T47D (cell line): ENCODE results near the gene EDC4.

Source experiments
- DNase-seq, 2 experiments: peaks; one replicate each; pipeline versions ENCODE4 v3.0.0 to v3.0.0-alpha.2; 2011 to 2012; ENCODE audit warnings: low read depth in 1 of 2, low spot score in 1 of 2
- JUND ChIP-seq: IDR thresholded peaks from 2 replicates; pipeline ENCODE4 v1.6.1; 2012; ENCODE audit warnings: low read depth
- in situ Hi-C: cut with HindIII; loops from 2 replicates; pipeline ENCODE4 v1.10.0; 2016; ENCODE audit warnings: low sequenced_read_pairs, low pct_unique_long_range_greater_than_20kb

Gene EDC4

GRCh38 chr16:67883872-67884261 is 11.0 kb downstream of the EDC4 start:
- no peak for TF ChIP-seq JUND
- in situ Hi-C loops: no loop called here
- DNase-seq: peak; percentile 71 to 94

DNA sequence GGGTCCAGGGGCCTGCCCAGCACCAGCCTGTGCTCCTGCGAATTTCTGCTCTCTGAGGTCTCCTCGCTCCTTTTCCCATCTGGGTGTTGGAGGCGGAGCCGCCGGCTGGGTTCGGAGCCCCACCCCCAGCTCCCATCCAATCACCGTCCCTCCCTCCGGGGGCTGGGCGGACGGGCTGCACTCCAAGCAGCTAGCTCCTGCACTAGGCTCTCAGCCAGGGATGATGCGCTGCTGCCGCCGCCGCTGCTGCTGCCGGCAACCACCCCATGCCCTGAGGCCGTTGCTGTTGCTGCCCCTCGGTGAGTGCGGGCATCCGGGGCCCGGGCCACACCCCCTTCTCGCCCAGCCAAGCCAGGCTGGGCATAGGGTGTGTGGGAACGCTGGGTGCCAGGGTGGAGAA is 11.8 kb downstream of the EDC4 start, which contains the start of gene NRN1L:
TSS of gene NRN1L (plus strand) at position 202 of the 400 bp plus-strand sequence. CDS start at position 221, 19 bp downstream.
- DNase-seq: peak in 1 of 2 experiments; percentile 77
- in situ Hi-C loops: no loop called here
- no peak for TF ChIP-seq JUND

- no peak for DNase-seq
- no peak for TF ChIP-seq JUND
- in situ Hi-C loops: no loop called here
Observed at GRCh38 chr16:67885545-67885944, 12.7 kb downstream of the EDC4 start.

DNA sequence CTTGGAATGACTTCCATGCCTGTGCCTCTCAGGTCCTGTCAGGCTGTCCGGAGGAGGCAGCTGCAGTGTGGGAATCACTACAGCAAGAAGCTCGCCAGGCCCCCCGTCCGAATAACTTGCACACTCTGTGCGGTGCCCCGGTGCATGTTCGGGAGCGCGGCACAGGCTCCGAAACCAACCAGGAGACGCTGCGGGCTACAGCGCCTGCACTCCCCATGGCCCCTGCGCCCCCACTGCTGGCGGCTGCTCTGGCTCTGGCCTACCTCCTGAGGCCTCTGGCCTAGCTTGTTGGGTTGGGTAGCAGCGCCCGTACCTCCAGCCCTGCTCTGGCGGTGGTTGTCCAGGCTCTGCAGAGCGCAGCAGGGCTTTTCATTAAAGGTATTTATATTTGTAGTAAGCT is 13.1 kb downstream of the EDC4 start:
- no peak for TF ChIP-seq JUND
- DNase-seq: no peak
- in situ Hi-C loops: no loop called here

- no peak for TF ChIP-seq JUND
- in situ Hi-C loops: no loop called here
Observed at GRCh38 chr16:67886387-67886786, 13.5 kb downstream of the EDC4 start.

DNA sequence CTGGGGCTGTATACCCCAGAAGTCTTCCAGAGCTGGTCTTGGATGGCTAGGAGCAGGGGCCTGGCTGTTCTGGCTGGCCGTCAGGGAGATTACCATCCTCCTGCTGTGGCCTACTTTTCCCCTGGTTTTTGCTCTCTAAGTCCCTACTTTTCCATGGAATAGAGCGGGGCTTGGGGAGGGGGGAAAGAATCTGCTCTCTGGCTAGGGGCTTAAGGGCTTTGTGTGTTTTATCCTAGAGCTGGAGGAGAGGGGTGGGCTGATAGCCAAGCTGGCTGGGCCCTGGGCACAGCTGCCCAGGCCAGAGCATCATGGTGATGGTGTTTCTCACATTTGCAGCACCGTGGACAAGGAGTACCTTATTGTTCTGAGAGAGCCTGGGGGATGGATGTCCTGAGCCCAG is 15.5 kb downstream of the EDC4 start:
- no peak for DNase-seq
- no peak for TF ChIP-seq JUND
- in situ Hi-C loops: no loop called here

More at GRCh38 chr16:67886387-67886786, 13.5 kb downstream of the EDC4 start:
- DNase-seq: no peak

- no peak for DNase-seq
- TF ChIP-seq JUND: no peak
- in situ Hi-C loops: no loop called here
Observed at GRCh38 chr16:67892375-67892774, 19.5 kb downstream of the EDC4 start.

GRCh38 chr16:67892899-67893742 is 20.3 kb downstream of the EDC4 start, which contains the start of gene PSKH1:
PSKH1 (plus strand) TSS chr16:67893254; CDS start chr16:67908750, 15,496 bp downstream.
- in situ Hi-C loops: no loop called here
- TF ChIP-seq JUND: no peak
- DNase-seq: peak; percentile 97 to 99

GRCh38 chr16:67893743-67894399 is 21.0 kb downstream of the EDC4 start:
- TF ChIP-seq JUND: no peak
- in situ Hi-C loops: no loop called here
- DNase-seq: no peak

DNA sequence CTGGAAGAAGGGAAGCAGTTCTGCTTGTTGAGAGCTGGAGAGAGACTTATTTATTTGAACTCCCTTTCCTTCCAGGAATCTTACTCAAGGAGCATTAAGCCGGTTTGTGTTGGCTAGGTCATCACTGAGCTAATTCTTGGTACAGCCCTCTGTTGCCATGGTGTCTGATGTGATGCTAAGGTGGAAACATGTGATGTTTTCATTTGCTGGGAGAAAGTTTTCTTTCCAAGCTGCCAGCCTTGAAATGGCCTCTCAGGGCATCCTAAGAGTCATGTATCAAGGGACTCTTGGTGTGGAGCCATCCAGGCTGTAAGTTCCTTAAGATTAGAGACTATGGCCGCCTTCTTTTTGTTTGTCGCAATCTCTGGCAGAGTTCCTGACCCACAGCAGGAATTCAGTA is 24.4 kb downstream of the EDC4 start:
- in situ Hi-C loops: no loop called here
- no peak for DNase-seq
- no peak for TF ChIP-seq JUND

DNA sequence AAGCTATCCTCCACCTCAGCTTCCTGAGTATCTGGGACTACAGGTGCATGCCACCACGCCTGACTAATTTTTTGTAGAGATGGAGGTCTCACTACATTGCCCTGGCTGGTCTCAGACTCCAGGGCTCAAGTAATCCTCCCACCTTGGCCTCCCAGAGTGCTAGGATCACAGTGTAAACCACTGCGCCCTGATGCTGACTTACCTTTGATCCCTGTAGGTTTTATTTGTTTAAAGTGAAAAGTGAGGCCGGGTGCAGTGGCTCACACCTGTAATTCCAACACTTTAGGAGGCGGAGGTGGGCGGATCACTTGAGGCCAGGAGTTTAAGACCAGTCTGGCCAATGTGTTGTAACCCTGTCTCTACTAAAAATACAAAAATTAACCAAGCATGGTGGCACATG is 28.9 kb downstream of the EDC4 start:
- no peak for TF ChIP-seq JUND
- in situ Hi-C loops: no loop called here
- no peak for DNase-seq

DNA sequence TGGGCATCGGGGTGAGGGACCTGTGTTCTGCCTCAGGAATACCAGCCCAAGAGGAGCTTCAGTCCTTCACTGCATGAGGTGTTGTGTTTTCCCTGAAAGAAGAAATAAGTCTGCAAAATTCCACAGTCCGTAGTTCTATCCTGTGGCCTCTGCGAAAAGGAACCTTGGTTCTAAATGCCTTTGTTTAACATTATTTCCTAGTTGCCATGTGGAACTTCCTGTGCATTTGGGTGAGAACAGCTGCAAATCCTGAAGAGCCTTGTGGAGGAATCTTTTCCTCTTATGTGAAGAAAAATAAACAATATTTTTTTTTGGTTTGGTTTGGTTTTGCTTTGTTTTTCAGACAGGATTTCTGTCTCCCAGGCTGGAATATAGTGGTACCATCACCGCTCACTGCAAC is 30.0 kb downstream of the EDC4 start:
- no peak for DNase-seq
- TF ChIP-seq JUND: no peak
- in situ Hi-C loops: no loop called here
